Coronary artery (tissue), 2 donors: ENCODE results near the gene IGF1R.
A peak's percentile ranks its signal among the peaks of the same experiment; 100 is the strongest.

Source experiments
- DNase-seq: peaks from one replicate; pipeline ENCODE4 v3.0.0-alpha.2; 2017; ENCODE audit warnings: low spot score
- H3K27ac ChIP-seq, 2 donors: fragments of 200-600 bp; sonication (generic); one replicate each; pipeline ENCODE4 v1.5.1; 2016 to 2019
- H3K4me3 ChIP-seq: fragments of 200-600 bp; sonication (generic); 2 replicates; pipeline ENCODE4 v1.5.1; 2016; ENCODE audit warnings: mild to moderate bottlenecking, moderate library complexity
- CTCF ChIP-seq: fragments of 200-600 bp; sonication (generic); IDR thresholded peaks from one replicate; pipeline ENCODE4 v1.5.1; 2019; ENCODE audit warnings: antibody characterized with exemption

IGF1R gene

GRCh38 chr15:98902931-98903330 lies 254.6 kb downstream of the IGF1R start:
- no peak for TF ChIP-seq CTCF
- Histone ChIP-seq H3K4me3 (no peak overlapping the region), H3K27ac (peak overlapping the region in 1 of 2 donors; percentile 8)
- no peak for DNase-seq

DNA sequence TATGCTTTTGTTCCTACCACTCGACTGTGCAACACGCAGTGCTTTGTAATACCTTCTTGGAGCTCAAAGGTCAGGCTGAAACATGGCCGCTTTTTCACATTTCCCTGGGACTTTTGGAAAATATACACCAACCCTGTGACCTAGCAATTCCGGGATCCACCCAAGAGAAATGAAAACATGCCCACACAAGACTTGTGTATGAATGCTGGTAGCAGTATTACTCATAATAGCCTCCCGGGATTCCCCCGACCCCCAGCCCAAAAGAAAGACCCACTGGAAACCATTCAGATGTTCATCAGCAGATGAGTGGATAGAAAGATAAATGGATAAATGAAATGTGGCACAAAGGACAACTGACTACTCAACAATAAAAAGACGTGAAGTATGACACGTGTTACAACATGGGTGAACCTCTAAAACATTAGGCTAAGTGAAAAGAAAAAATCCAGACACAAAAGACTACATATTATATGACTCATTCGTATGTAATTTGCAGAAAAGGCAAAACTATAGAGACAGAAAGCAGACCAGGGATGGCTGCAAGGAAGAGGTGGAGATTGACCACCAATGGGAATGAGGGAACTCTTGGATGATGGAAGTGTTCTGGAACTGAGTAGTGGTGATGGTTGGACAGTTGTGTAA lies 255.2 kb downstream of the IGF1R start:
- H3K27ac ChIP-seq = peak overlapping the region in 1 of 2 donors; percentile 8
- no peak overlapping the region for H3K4me3 ChIP-seq
- no peak for TF ChIP-seq CTCF
- no peak for DNase-seq

- DNase-seq = no peak
- no peak overlapping the region for H3K4me3 ChIP-seq
- no peak for TF ChIP-seq CTCF
- H3K27ac ChIP-seq = no peak overlapping the region
These were observed 256.2 kb downstream of the IGF1R start for GRCh38 chr15:98904544-98904943.

DNA sequence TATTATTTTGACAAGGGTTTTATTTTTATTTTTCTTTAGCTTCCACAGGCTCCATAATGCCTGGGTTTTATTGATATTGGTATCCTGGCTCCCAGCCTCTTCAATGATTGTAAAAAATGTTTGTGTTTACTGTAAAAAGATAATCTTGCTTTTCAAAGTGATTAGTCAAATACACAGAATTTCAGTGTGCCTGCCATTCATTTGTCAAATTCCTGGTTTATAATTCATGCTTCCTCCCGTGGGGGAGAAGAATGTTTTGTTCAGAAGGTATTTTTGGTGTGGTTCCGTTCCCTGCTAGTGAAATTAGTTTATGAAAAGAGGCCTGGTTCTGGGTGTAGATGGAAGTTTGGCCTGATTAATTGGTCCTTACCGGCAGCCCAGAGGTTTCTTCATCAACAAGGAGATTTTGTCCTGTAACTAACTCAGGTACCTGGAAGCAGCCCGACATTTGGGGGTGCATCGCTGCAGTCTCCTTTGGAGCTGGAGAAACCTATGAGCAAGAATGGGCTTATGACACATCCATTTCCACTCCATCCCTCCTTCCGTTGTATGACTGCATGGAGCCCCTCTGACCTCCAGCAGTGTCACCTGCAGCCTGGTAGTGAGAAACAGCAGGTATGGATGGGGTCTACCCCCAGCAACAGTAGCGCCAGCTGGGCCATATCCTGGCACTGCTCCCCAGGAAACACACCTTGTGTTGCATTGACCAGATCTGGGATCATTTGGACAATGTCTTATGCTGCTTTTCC lies 257.8 kb downstream of the IGF1R start:
- TF ChIP-seq CTCF = no peak
- peak overlapping the region; percentile 43 to 75 for H3K27ac ChIP-seq
- DNase-seq = no peak
- H3K4me3 ChIP-seq = no peak overlapping the region

- Histone ChIP-seq H3K27ac (peak overlapping the region; percentile 43 to 75), H3K4me3 (no peak overlapping the region)
- no peak for TF ChIP-seq CTCF
- DNase-seq = no peak
These were observed 258.4 kb downstream of the IGF1R start for GRCh38 chr15:98906712-98907083.

GRCh38 chr15:98907927-98908471 lies 259.7 kb downstream of the IGF1R start:
- H3K27ac ChIP-seq = peak overlapping the region in 1 of 2 donors; percentile 75
- TF ChIP-seq CTCF = no peak
- no peak overlapping the region for H3K4me3 ChIP-seq
- DNase-seq = no peak
